Kidney epithelial cell (primary cell): ENCODE data around the gene TRMT2A. TPM values are rescaled to one million over a fixed set of nuclear protein-coding genes. Genes with fewer than 3 reads are reported as not detected.
A peak's percentile ranks its signal among the peaks of the same experiment; 100 is the strongest.

Experiments used
- DNase-seq: peaks from one replicate; pipeline ENCODE4 v3.0.0-alpha.2; 2010; ENCODE audit warnings: low read depth
- H3K27me3 ChIP-seq: 2 replicates; pipeline ENCODE4 v1.6.0; 2011; ENCODE audit warnings: low read length; ENCODE audit not compliant: control insufficient read depth, insufficient read depth
- H3K36me3 ChIP-seq: 2 replicates; pipeline ENCODE4 v1.5.1; 2011; ENCODE audit warnings: low read length; ENCODE audit not compliant: control insufficient read depth, insufficient read depth
- H3K4me3 ChIP-seq: 2 replicates; pipeline ENCODE4 v1.5.1; 2011; ENCODE audit warnings: low read depth, mild to moderate bottlenecking, control low read depth, low read length
- CTCF ChIP-seq: IDR thresholded peaks from 2 replicates; pipeline ENCODE4 v1.5.1; 2011; ENCODE audit warnings: mild to moderate bottlenecking, moderate library complexity, low read length, control low read depth, inconsistent platforms; ENCODE audit not compliant: insufficient read depth, poor library complexity, severe bottlenecking
- total RNA-seq: library from RNA; depleted of rRNA; stranded (reverse); fragments of >200 nt; gene quantifications from 2 replicates; pipeline ENCODE4 v1.2.3, GENCODE V29; 2015

Gene TRMT2A
- total RNA-seq, 1 donor from 2014 or later, result 44.5 TPM

GRCh38 chr22:20133930-20134549, 17.0 kb upstream of the TRMT2A start:
- TF ChIP-seq CTCF, result no peak
- DNase-seq, result no peak
- no peak overlapping the region for H3K4me3 ChIP-seq
- no peaks in the 10 kb centered on the region for H3K36me3 ChIP-seq
- no peaks in the 10 kb centered on the region for H3K27me3 ChIP-seq

GRCh38 chr22:20132686-20133246, 15.7 kb upstream of the TRMT2A start:
- no peak for TF ChIP-seq CTCF
- DNase-seq, result no peak
- Histone ChIP-seq H3K36me3 (no peaks in the 10 kb centered on the region), H3K4me3 (peak overlapping the region; percentile 78), H3K27me3 (no peaks in the 10 kb centered on the region)

- Histone ChIP-seq H3K27me3 (no peaks in the 10 kb centered on the region), H3K36me3 (no peaks in the 10 kb centered on the region), H3K4me3 (peak overlapping the region; percentile 78)
- DNase-seq, result no peak
- TF ChIP-seq CTCF, result no peak
Observed at GRCh38 chr22:20131859-20132685, 15.0 kb upstream of the TRMT2A start.

GRCh38 chr22:20131597-20131858, 14.5 kb upstream of the TRMT2A start, which contains the start of gene ZDHHC8:
ZDHHC8 (plus strand) TSS chr22:20131804; CDS start chr22:20131948, 144 bp downstream.
- no peaks in the 10 kb centered on the region for H3K36me3 ChIP-seq
- no peak for DNase-seq
- H3K27me3 ChIP-seq, result no peaks in the 10 kb centered on the region
- no peak for TF ChIP-seq CTCF
- peak within 1 kb of the TSS; percentile 78 for H3K4me3 ChIP-seq

GRCh38 chr22:20130731-20131596, 13.9 kb upstream of the TRMT2A start:
- no peak for TF ChIP-seq CTCF
- Histone ChIP-seq H3K4me3 (peak overlapping the region; percentile 64), H3K27me3 (no peaks in the 10 kb centered on the region), H3K36me3 (no peaks in the 10 kb centered on the region)
- DNase-seq, result no peak
